ENCODE data around the gene DOCK9. TPM values are rescaled to one million over a fixed set of nuclear protein-coding genes. Genes with fewer than 3 reads are reported as not detected.
"Not testable (repeated sequence)": the region's sequence is repeated elsewhere in the genome, so short reads cannot be mapped to it uniquely, and the experiment has no call there.

DOCK9 gene
- total RNA-seq, 2 experiments from 2014 or later = 92.4 to 100 TPM

GRCh38 chr13:98769736-98770135 is 208.1 kb downstream of the DOCK9 start:
- Mint-ChIP-seq H3K36me3 (ENCODE audit: low read depth) (no peaks in the 10 kb centered on the region), H3K9me3 (ENCODE audit: insufficient read depth) (no peaks in the 10 kb centered on the region), H3K4me3 (no peak overlapping the region), H3K27me3 (ENCODE audit: low read depth) (peaks cover 12% of the 10 kb centered on the region), H3K27ac (no peak overlapping the region), H3K4me1 (ENCODE audit: low read depth) (no peaks in the 10 kb centered on the region)
- CTCF ChIA-PET = no interaction called here
- ATAC-seq (no peak), DNase-seq (no peak)
- POLR2A ChIA-PET = no interaction called here

- CTCF ChIA-PET = no interaction called here
These were observed 209.3 kb downstream of the DOCK9 start for GRCh38 chr13:98768522-98768921.

GRCh38 chr13:98766697-98767096 is 211.2 kb downstream of the DOCK9 start:
- peaks cover 12% of the 10 kb centered on the region for H3K27me3 Mint-ChIP-seq (ENCODE audit: low read depth)
- no peaks in the 10 kb centered on the region for H3K4me1 Mint-ChIP-seq (ENCODE audit: low read depth)
- H3K27ac Mint-ChIP-seq = no peak overlapping the region
- ATAC-seq (no peak), DNase-seq (no peak)
- CTCF ChIA-PET = no interaction called here
- POLR2A ChIA-PET = no interaction called here
- no peaks in the 10 kb centered on the region for H3K36me3 Mint-ChIP-seq (ENCODE audit: low read depth)
- no peaks in the 10 kb centered on the region for H3K9me3 Mint-ChIP-seq (ENCODE audit: insufficient read depth)
- H3K4me3 Mint-ChIP-seq = no peak overlapping the region

More at GRCh38 chr13:98768522-98768921, 209.3 kb downstream of the DOCK9 start:
- no peaks in the 10 kb centered on the region for H3K9me3 Mint-ChIP-seq (ENCODE audit: insufficient read depth)
- no peak overlapping the region for H3K4me3 Mint-ChIP-seq
- H3K27ac Mint-ChIP-seq = no peak overlapping the region
- no peak for ATAC-seq
- DNase-seq = no peak
- H3K4me1 Mint-ChIP-seq (ENCODE audit: low read depth) = no peaks in the 10 kb centered on the region
- no peaks in the 10 kb centered on the region for H3K36me3 Mint-ChIP-seq (ENCODE audit: low read depth)
- peaks cover 12% of the 10 kb centered on the region for H3K27me3 Mint-ChIP-seq (ENCODE audit: low read depth)
- POLR2A ChIA-PET = no interaction called here

GRCh38 chr13:98765996-98766519 is 211.8 kb downstream of the DOCK9 start:
- DNase-seq (no peak), ATAC-seq (no peak)
- Mint-ChIP-seq H3K27me3 (ENCODE audit: low read depth) (peaks cover 12% of the 10 kb centered on the region), H3K27ac (no peak overlapping the region), H3K4me3 (no peak overlapping the region), H3K9me3 (ENCODE audit: insufficient read depth) (no peaks in the 10 kb centered on the region), H3K4me1 (ENCODE audit: low read depth) (no peaks in the 10 kb centered on the region), H3K36me3 (ENCODE audit: low read depth) (no peaks in the 10 kb centered on the region)
- CTCF ChIA-PET = no interaction called here
- POLR2A ChIA-PET = no interaction called here

- H3K36me3 Mint-ChIP-seq (ENCODE audit: low read depth) = peaks cover 1% of the 10 kb centered on the region
- ChIA-PET CTCF (interaction anchor here (0.7 kb wide), 1 partner anchor 108 kb away, joined by 3 read pairs; no protein-coding TSS in a partner anchor), POLR2A (no interaction called here)
- no peaks in the 10 kb centered on the region for H3K27me3 Mint-ChIP-seq (ENCODE audit: low read depth)
- no peaks in the 10 kb centered on the region for H3K9me3 Mint-ChIP-seq (ENCODE audit: insufficient read depth)
- H3K4me1 Mint-ChIP-seq (ENCODE audit: low read depth) = no peaks in the 10 kb centered on the region
- no peak for DNase-seq
- H3K4me3 Mint-ChIP-seq = no peak overlapping the region
- no peak overlapping the region for H3K27ac Mint-ChIP-seq
- ATAC-seq = no peak
These were observed 215.8 kb downstream of the DOCK9 start for GRCh38 chr13:98761986-98762616.

GRCh38 chr13:98761126-98761985 is 216.5 kb downstream of the DOCK9 start:
- Mint-ChIP-seq H3K36me3 (ENCODE audit: low read depth) (peaks cover 1% of the 10 kb centered on the region), H3K27me3 (ENCODE audit: low read depth) (no peaks in the 10 kb centered on the region), H3K9me3 (ENCODE audit: insufficient read depth) (no peaks in the 10 kb centered on the region), H3K4me3 (no peak overlapping the region), H3K27ac (no peak overlapping the region), H3K4me1 (ENCODE audit: low read depth) (no peaks in the 10 kb centered on the region)
- ChIA-PET CTCF (interaction anchor here (0.7 kb wide), 1 partner anchor 107 kb away, joined by 3 read pairs; no protein-coding TSS in a partner anchor), POLR2A (no interaction called here)
- DNase-seq (no peak), ATAC-seq (no peak)

- CTCF ChIA-PET = no interaction called here
- peaks cover 5% of the 10 kb centered on the region for H3K36me3 Mint-ChIP-seq (ENCODE audit: low read depth)
- peaks cover 4% of the 10 kb centered on the region for H3K9me3 Mint-ChIP-seq (ENCODE audit: insufficient read depth)
- no peak for DNase-seq
- no peak for ATAC-seq
- no peaks in the 10 kb centered on the region for H3K4me1 Mint-ChIP-seq (ENCODE audit: low read depth)
- H3K27ac Mint-ChIP-seq = no peak overlapping the region
- POLR2A ChIA-PET = no interaction called here
- H3K27me3 Mint-ChIP-seq (ENCODE audit: low read depth) = peaks cover 41% of the 10 kb centered on the region
- H3K4me3 Mint-ChIP-seq = no peak overlapping the region
These were observed 222.1 kb downstream of the DOCK9 start for GRCh38 chr13:98755729-98756128.

- DNase-seq (no peak), ATAC-seq (no peak)
- Mint-ChIP-seq H3K9me3 (ENCODE audit: insufficient read depth) (peaks cover 4% of the 10 kb centered on the region), H3K27ac (no peak overlapping the region), H3K4me3 (no peak overlapping the region), H3K27me3 (ENCODE audit: low read depth) (peaks cover 45% of the 10 kb centered on the region), H3K4me1 (ENCODE audit: low read depth) (no peaks in the 10 kb centered on the region), H3K36me3 (ENCODE audit: low read depth) (peaks cover 3% of the 10 kb centered on the region)
- CTCF ChIA-PET = no interaction called here
- POLR2A ChIA-PET = no interaction called here
These were observed 222.7 kb downstream of the DOCK9 start for GRCh38 chr13:98755116-98755515.

GRCh38 chr13:98754468-98754867 is 223.4 kb downstream of the DOCK9 start:
- H3K27ac Mint-ChIP-seq; DNase-seq; H3K9me3 Mint-ChIP-seq (ENCODE audit: insufficient read depth); CTCF ChIA-PET; POLR2A ChIA-PET; H3K4me1 Mint-ChIP-seq (ENCODE audit: low read depth); H3K36me3 Mint-ChIP-seq (ENCODE audit: low read depth); ATAC-seq; H3K4me3 Mint-ChIP-seq: not testable (repeated sequence)
- H3K27me3 Mint-ChIP-seq (ENCODE audit: low read depth) = peaks cover 47% of the 10 kb centered on the region

- ATAC-seq = peak; percentile 36
- H3K27me3 Mint-ChIP-seq (ENCODE audit: low read depth) = peaks cover 53% of the 10 kb centered on the region
- H3K4me1 Mint-ChIP-seq (ENCODE audit: low read depth) = no peaks in the 10 kb centered on the region
- ChIA-PET POLR2A (no interaction called here), CTCF (no interaction called here)
- H3K4me3 Mint-ChIP-seq = no peak within 1 kb of the TSS
- H3K27ac Mint-ChIP-seq = no peak within 1 kb of the TSS
- no peak for DNase-seq
- peaks cover 4% of the 10 kb centered on the region for H3K9me3 Mint-ChIP-seq (ENCODE audit: insufficient read depth)
- H3K36me3 Mint-ChIP-seq (ENCODE audit: low read depth) = peaks cover 3% of the 10 kb centered on the region
These were observed 225.2 kb downstream of the DOCK9 start, which contains the start of gene SLC15A1 for GRCh38 chr13:98752467-98753290. SLC15A1 (minus strand) TSS chr13:98752672; CDS start chr13:98752598, 74 bp downstream.

- H3K4me3 Mint-ChIP-seq = no peak overlapping the region
These were observed 225.9 kb downstream of the DOCK9 start for GRCh38 chr13:98751861-98752466.

More at GRCh38 chr13:98751861-98752466, 225.9 kb downstream of the DOCK9 start:
- POLR2A ChIA-PET = no interaction called here
- ATAC-seq (peak; percentile 27), DNase-seq (no peak)
- Mint-ChIP-seq H3K9me3 (ENCODE audit: insufficient read depth) (peaks cover 4% of the 10 kb centered on the region), H3K27ac (no peak overlapping the region), H3K27me3 (ENCODE audit: low read depth) (peaks cover 55% of the 10 kb centered on the region), H3K36me3 (ENCODE audit: low read depth) (peaks cover 3% of the 10 kb centered on the region), H3K4me1 (ENCODE audit: low read depth) (no peaks in the 10 kb centered on the region)
- CTCF ChIA-PET = interaction anchor here (0.6 kb wide), 1 partner anchor 349 kb away, joined by 3 read pairs; no protein-coding TSS in a partner anchor

Measured in activated CD8-positive, alpha-beta T cell treated with anti-CD3 and anti-CD28 coated beads, Interleukin-2, amount 10 ng/mL, durations not matched to agents 7 days and 5 days (primary cell).